Adrenal gland (tissue), 5 donors: ENCODE results near the gene TIAL1.

ENCODE experiments used
- POLR2A ChIP-seq, 2 donors: fragments of 450-650 bp; IDR thresholded peaks; one replicate each; pipeline ENCODE4 v1.6.1; 2017; ENCODE audit warnings: antibody characterized with exemption in 2 of 2, mild to moderate bottlenecking in 2 of 2, moderate library complexity in 1 of 2
- TF ChIP-seq, protein P1 (sequence below), 6 experiments: fragments of 450-650 bp in 4 of 6; fragments of 200-600 bp in 2 of 6; sonication (generic) in 1 of 6; IDR thresholded peaks; 1 replicate in 5 of 6; 2 replicates in 1 of 6; pipeline versions ENCODE4 v1.5.1 to v1.8.0; 2016 to 2021; ENCODE audit warnings: antibody characterized with exemption in 6 of 6, mild to moderate bottlenecking in 2 of 6, moderate library complexity in 1 of 6
- donor health status: DM: no; HTN: no; CAD: no.

DNA sequence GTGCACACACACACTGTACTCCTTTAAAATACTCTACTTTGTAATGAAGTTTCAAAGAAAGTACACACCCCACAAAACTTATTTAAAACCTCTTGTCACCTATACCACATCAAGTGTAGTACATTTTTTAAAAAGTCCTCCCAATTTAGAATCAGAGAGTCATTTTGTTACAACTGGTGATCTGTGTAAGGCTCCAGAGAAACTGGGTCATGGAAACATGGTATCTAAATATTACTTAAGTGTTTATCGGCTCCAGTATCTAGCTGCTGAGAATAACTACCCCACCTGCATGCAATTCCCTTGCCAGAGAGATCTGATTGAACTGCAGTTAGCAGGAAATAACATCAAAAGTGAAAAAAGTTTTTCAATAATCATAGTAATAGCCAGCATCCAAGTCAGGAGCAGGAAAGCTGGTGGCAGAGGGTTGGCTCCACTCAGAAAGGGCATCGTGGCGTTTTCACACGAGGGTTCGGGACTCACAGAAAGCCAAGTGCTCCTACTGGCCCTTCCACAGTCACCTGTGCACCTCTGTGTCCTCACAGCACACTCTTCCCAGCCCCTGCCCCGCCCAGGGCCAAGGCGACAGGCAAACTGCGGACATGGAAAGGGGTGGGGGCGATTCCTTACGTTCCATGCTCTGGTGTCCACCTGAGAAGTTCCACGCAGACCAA, 60.8 kb downstream of the TIAL1 start:
- TF ChIP-seq, protein P1, sequence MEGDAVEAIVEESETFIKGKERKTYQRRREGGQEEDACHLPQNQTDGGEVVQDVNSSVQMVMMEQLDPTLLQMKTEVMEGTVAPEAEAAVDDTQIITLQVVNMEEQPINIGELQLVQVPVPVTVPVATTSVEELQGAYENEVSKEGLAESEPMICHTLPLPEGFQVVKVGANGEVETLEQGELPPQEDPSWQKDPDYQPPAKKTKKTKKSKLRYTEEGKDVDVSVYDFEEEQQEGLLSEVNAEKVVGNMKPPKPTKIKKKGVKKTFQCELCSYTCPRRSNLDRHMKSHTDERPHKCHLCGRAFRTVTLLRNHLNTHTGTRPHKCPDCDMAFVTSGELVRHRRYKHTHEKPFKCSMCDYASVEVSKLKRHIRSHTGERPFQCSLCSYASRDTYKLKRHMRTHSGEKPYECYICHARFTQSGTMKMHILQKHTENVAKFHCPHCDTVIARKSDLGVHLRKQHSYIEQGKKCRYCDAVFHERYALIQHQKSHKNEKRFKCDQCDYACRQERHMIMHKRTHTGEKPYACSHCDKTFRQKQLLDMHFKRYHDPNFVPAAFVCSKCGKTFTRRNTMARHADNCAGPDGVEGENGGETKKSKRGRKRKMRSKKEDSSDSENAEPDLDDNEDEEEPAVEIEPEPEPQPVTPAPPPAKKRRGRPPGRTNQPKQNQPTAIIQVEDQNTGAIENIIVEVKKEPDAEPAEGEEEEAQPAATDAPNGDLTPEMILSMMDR (IDR thresholded peaks at IDR 0.05): no peak
- no peak for TF ChIP-seq POLR2A (IDR thresholded peaks at IDR 0.05)
